GM12891 (cell line): Measurements from ENCODE around the gene AHDC1.
A peak's percentile ranks its signal among the peaks of the same experiment; 100 is the strongest.

ENCODE experiments used
- DNase-seq: peaks from one replicate; pipeline ENCODE4 v3.0.0; 2011; ENCODE audit warnings: low spot score; ENCODE audit not compliant: insufficient read length
- FAIRE-seq: peaks from 2 replicates; lab custom pipeline; 2011; peaks lifted over from hg19 to GRCh38; lab: Jason Lieb, UNC
- PAX5 ChIP-seq: IDR thresholded peaks from 2 replicates; pipeline ENCODE4 v1.6.1; 2011; ENCODE audit warnings: low read length, moderate library complexity, mild to moderate bottlenecking; ENCODE audit not compliant: insufficient read depth, severe bottlenecking
- POLR2A ChIP-seq: IDR thresholded peaks from 2 replicates; pipeline ENCODE4 v1.6.1; 2011; ENCODE audit warnings: low read depth, low read length, control low read depth
- POLR2AphosphoS5 ChIP-seq: IDR thresholded peaks from 2 replicates; pipeline ENCODE4 v1.6.1; 2011; ENCODE audit warnings: low read depth, low read length, control low read depth
- POU2F2 ChIP-seq: IDR thresholded peaks from 2 replicates; pipeline ENCODE4 v1.6.1; 2011; ENCODE audit warnings: low read depth, mild to moderate bottlenecking, control low read depth, low read length, moderate library complexity
- SPI1 ChIP-seq: IDR thresholded peaks from 2 replicates; pipeline ENCODE4 v1.6.1; 2011; ENCODE audit warnings: low read depth, low read length, control low read depth
- TAF1 ChIP-seq: IDR thresholded peaks from 2 replicates; pipeline ENCODE4 v1.6.1; 2011; ENCODE audit warnings: low read depth, low read length, control low read depth

The AHDC1 gene

GRCh38 chr1:27518808-27519207 lies 85.1 kb downstream of the AHDC1 start:
- DNase-seq (no peak), FAIRE-seq (no peak)
- TF ChIP-seq POLR2AphosphoS5 (no peak), POU2F2 (no peak), SPI1 (no peak), TAF1 (no peak), POLR2A (no peak), PAX5 (no peak)

GRCh38 chr1:27517907-27518718 lies 85.8 kb downstream of the AHDC1 start:
- DNase-seq (no peak), FAIRE-seq (no peak)
- no peak for TF ChIP-seq SPI1
- no peak for TF ChIP-seq PAX5
- TF ChIP-seq POLR2AphosphoS5, result no peak
- no peak for TF ChIP-seq POU2F2
- no peak for TF ChIP-seq POLR2A
- no peak for TF ChIP-seq TAF1

DNA sequence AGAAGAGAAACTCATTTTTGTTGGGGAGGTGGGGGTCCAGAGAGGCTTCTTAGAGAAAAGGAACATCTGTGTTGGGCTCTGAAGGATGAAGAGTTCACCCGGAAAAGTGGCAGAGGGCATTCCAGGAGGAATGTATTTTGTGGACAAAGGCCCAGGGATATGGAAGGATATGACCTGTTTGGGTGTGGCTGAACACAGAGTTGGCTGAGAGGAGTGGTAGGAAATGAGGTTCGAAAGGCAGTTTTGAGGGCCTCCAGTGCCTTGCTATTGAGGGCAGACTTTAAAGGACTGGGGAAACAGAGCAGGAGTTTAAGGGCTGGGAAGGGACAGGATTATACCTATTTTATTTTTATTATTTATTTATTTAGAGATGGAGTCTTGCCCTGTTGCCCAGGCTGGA lies 86.6 kb downstream of the AHDC1 start:
- no peak for FAIRE-seq
- no peak for DNase-seq
- TF ChIP-seq POLR2AphosphoS5, result no peak
- no peak for TF ChIP-seq SPI1
- no peak for TF ChIP-seq POU2F2
- no peak for TF ChIP-seq PAX5
- TF ChIP-seq POLR2A, result no peak
- no peak for TF ChIP-seq TAF1

- DNase-seq, result no peak
- TF ChIP-seq SPI1 (no peak), TAF1 (no peak), POLR2AphosphoS5 (no peak), POLR2A (no peak), POU2F2 (no peak)
- FAIRE-seq, result no peak
Observed at GRCh38 chr1:27515626-27516025, 88.3 kb downstream of the AHDC1 start.

DNA sequence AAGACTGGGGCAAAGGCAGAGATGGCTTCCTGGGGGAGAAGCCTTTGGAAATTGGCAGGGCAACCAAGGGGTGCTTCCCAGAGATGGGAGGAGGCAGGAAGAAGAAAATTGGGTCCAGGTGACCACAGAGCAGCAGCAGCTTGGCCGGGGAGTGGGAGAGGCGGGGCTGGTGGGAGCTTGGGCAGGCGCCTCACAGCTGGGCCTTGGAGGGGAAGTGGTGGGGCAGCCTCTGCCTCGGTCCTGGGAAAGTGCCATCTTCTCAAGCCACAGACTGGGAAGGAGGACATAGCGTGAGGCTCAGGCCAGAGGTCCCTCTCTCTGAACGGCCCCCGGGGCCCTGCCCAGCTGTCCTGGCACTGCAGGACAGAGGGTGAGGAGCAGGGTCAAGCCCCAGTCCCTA lies 90.0 kb downstream of the AHDC1 start:
- FAIRE-seq, result no peak
- DNase-seq, result no peak
- TF ChIP-seq PAX5, result no peak
- TF ChIP-seq SPI1, result no peak
- no peak for TF ChIP-seq POLR2AphosphoS5
- TF ChIP-seq POLR2A, result no peak
- TF ChIP-seq POU2F2, result no peak
- no peak for TF ChIP-seq TAF1

- FAIRE-seq (no peak), DNase-seq (no peak)
- TF ChIP-seq TAF1 (no peak), POU2F2 (no peak), SPI1 (0 out of 2 replicates have a peak, but pooled peaks have one; percentile 1), PAX5 (no peak)
Observed at GRCh38 chr1:27513528-27513927, 90.4 kb downstream of the AHDC1 start.

DNA sequence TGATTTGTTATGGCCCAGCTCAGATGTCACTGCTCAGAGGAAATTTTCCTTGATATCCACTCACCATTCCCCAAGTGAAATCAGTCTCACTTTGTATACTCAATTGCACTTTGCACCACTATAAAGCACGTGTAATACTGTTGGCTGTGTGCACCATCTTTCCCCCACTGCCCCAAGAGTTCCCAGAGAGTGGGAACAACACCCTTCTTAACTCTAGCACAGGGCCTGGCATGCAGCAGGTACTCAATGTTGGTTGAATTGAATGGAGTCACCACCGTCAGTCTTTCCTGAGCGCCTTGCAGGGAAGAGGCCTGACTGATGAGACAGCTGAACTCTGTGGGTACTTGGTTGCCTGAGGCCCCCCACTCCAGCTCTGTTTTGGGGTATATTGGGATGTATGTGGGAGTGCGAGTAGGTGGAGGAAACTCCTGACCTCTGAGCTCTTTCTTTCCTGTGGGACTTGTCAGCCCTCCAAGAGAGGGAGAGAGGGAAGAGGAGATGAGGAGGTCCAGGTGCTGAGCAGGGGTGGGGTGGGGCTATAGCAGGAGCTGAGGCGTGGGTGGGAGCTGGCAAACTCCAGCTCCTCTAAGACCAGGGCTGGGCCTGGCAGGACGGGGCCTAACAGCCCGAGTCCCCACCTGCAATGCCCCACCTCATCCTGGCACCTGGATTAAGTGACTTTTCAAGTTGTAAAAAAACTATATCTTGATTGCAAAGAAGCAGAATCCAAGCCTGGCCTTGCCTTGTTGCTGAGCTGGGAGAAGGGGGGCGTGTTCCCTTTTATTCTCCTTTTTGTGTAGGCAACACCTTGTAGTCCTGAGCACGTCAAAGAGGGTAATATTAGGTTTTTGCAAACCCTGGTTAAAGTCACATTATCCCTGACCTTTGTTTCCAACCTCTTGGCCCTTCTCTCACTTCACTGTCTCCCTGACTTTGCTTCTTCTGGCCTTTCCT lies 94.5 kb downstream of the AHDC1 start:
- FAIRE-seq, result no peak
- DNase-seq, result no peak
- TF ChIP-seq POU2F2 (no peak), TAF1 (no peak), POLR2AphosphoS5 (no peak), SPI1 (no peak), PAX5 (no peak), POLR2A (no peak)

- TF ChIP-seq POLR2AphosphoS5 (no peak), PAX5 (no peak), SPI1 (no peak), TAF1 (no peak), POU2F2 (no peak), POLR2A (no peak)
- DNase-seq (no peak), FAIRE-seq (no peak)
Observed at GRCh38 chr1:27507960-27508665, 95.8 kb downstream of the AHDC1 start.

DNA sequence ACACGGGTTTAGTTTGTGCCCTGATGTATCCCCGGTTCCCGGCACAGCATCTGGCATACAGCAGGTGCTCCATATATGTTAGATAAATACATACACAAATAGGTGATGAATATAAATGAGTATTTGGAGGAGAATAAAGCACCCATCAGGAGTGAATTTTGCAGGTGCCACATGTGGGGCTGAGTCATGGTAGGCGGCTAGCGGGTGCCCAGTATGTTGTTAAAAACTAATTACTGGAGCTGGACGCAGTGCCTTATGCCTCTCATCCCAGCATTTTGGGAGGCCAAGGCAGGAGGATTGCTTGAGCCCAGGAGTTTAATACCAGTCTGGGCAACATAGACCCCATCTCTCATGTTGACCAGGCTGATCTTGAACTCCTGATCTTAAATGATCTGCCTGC lies 97.2 kb downstream of the AHDC1 start:
- DNase-seq (no peak), FAIRE-seq (no peak)
- no peak for TF ChIP-seq PAX5

DNA sequence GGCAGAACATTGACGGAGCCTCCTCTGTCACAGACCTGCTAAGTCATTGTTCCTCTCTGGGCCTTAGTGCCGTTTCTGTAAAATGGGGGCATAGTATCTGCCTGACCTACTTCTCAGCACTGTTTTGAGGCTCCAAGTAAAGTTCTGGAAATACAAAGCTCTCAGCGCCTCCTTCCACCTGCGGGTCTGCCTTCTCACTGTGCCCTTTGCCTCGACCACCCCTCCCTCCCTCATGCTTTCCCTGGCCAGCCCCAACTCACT lies 98.6 kb downstream of the AHDC1 start:
- FAIRE-seq (no peak), DNase-seq (no peak)
- TF ChIP-seq PAX5 (no peak), POLR2A (no peak)
